Sigmoid colon (tissue), 7 donors: ENCODE measurements around the gene KCNT1. TPM values are rescaled to one million over a fixed set of nuclear protein-coding genes. Genes with fewer than 3 reads are reported as not detected.

ENCODE experiments used
- DNase-seq: peaks from one replicate; pipeline ENCODE4 v3.0.0-alpha.2; 2019
- H3K27ac ChIP-seq, 4 donors: fragments of 200-600 bp; sonication (generic); one replicate each; pipeline ENCODE4 v1.5.1; 2016 to 2019; ENCODE audit warnings: mild to moderate bottlenecking in 1 of 4
- H3K27me3 ChIP-seq, 3 donors: fragments of 200-600 bp; sonication (generic); one replicate each; pipeline ENCODE4 v1.5.1; 2019; ENCODE audit warnings: mild to moderate bottlenecking in 1 of 3
- H3K36me3 ChIP-seq, 4 donors: fragments of 200-600 bp; sonication (generic); one replicate each; pipeline ENCODE4 v1.5.1; 2016 to 2019
- H3K4me1 ChIP-seq, 4 donors: fragments of 200-600 bp; sonication (generic); one replicate each; pipeline ENCODE4 v1.5.1; 2017 to 2019
- H3K4me3 ChIP-seq, 4 donors: fragments of 200-600 bp; sonication (generic); one replicate each; pipeline ENCODE4 v1.5.1; 2017 to 2019; ENCODE audit warnings: mild to moderate bottlenecking in 2 of 4, moderate library complexity in 1 of 4
- H3K9me3 ChIP-seq, 4 donors: fragments of 200-600 bp in 3 of 4; sonication (generic) in 3 of 4; one replicate each; pipeline versions ENCODE4 v1.5.1 to v1.6.1; 2013 to 2019
- CTCF ChIP-seq, 4 experiments: fragments of 450-650 bp in 3 of 4; fragments of 200-600 bp in 1 of 4; IDR thresholded peaks; one replicate each; pipeline ENCODE4 v1.5.1; 2016 to 2019; ENCODE audit warnings: antibody characterized with exemption in 4 of 4, mild to moderate bottlenecking in 3 of 4, moderate library complexity in 2 of 4
- EP300 ChIP-seq, 4 donors: sonication (generic); formaldehyde crosslinking; IDR thresholded peaks; one replicate each; pipeline ENCODE4 v1.6.1; 2017; ENCODE audit warnings: antibody characterized with exemption in 4 of 4
- POLR2A ChIP-seq, 2 donors: fragments of 450-650 bp; IDR thresholded peaks; one replicate each; pipeline ENCODE4 v1.6.1; 2016; ENCODE audit warnings: antibody characterized with exemption in 2 of 2, mild to moderate bottlenecking in 2 of 2, moderate library complexity in 2 of 2
- POLR2AphosphoS5 ChIP-seq, 4 donors: sonication (generic); formaldehyde crosslinking; IDR thresholded peaks; one replicate each; pipeline ENCODE4 v1.6.1; 2017; ENCODE audit warnings: antibody characterized with exemption in 4 of 4
- WGBS, 2 donors: extraction: QIAGEN DNeasy Blood & Tissue Kit; methylation state at CpG; one replicate each; pipeline ENCODE4 v1.1.7; 2013; 5-methylcytosine and 5-hydroxymethylcytosine counted together
- intact Hi-C: fragments of 100-400 bp; cut with DNase I; formaldehyde crosslinking; loops from one replicate; pipeline ENCODE4 v1.15.1; 2023
- polyA plus RNA-seq, 3 donors: library from polyadenylated mRNA; stranded (reverse); fragments of 200-250 nt; gene quantifications; one replicate each; pipeline ENCODE4 v1.2.3, GENCODE V29; 2013
- total RNA-seq, 4 donors: library from RNA; depleted of rRNA; stranded (reverse); fragments of >200 nt; gene quantifications; one replicate each; pipeline ENCODE4 v1.1.0, GENCODE V29; 2016
- donor health status: healthy with polysubstance abuse.
- donor health status: Bipolar disorder and iron deficiency.
- donor health status: healthy.

Gene KCNT1
- total and polyA plus RNA-seq, 7 donors: 0.23 to 0.95 (median 0.32) TPM; not detected in 3

GRCh38 chr9:135690836-135691570, 11.0 kb upstream of the KCNT1 start:
- H3K9me3 ChIP-seq: no peaks in the 10 kb centered on the region
- intact Hi-C loops: no loop called here
- H3K4me1 ChIP-seq: no peaks in the 10 kb centered on the region
- peaks cover 0 to 46% (median 6%) of the 10 kb centered on the region in 3 donors for H3K27me3 ChIP-seq
- no peaks in the 10 kb centered on the region for H3K36me3 ChIP-seq
- no peak for DNase-seq
- H3K27ac ChIP-seq: no peak overlapping the region
- TF ChIP-seq CTCF (IDR thresholded peaks at IDR 0.05) (no peak), POLR2AphosphoS5 (IDR thresholded peaks at IDR 0.05) (no peak), EP300 (IDR thresholded peaks at IDR 0.05) (no peak), POLR2A (IDR thresholded peaks at IDR 0.05) (no peak)
- 86 to 92% methylated on average over 19 of the region's 19 CpGs for WGBS, 2 donors
- no peak overlapping the region for H3K4me3 ChIP-seq

GRCh38 chr9:135692410-135692809, 9.6 kb upstream of the KCNT1 start:
- H3K4me1 ChIP-seq: no peaks in the 10 kb centered on the region
- no peak overlapping the region for H3K4me3 ChIP-seq
- WGBS, 2 donors: 81 to 84% methylated on average over 11 of the region's 11 CpGs
- no peak for DNase-seq
- no peaks in the 10 kb centered on the region for H3K9me3 ChIP-seq
- H3K27me3 ChIP-seq: peaks cover 0 to 45% (median 6%) of the 10 kb centered on the region in 3 donors
- H3K36me3 ChIP-seq: no peaks in the 10 kb centered on the region
- intact Hi-C loops: no loop called here
- H3K27ac ChIP-seq: no peak overlapping the region
- TF ChIP-seq EP300 (IDR thresholded peaks at IDR 0.05): no peak
- no peak for TF ChIP-seq CTCF (IDR thresholded peaks at IDR 0.05)
- TF ChIP-seq POLR2A (IDR thresholded peaks at IDR 0.05): no peak
- TF ChIP-seq POLR2AphosphoS5 (IDR thresholded peaks at IDR 0.05): no peak

- intact Hi-C loops: no loop called here
- no peak for DNase-seq
Observed at GRCh38 chr9:135693265-135693664, 8.7 kb upstream of the KCNT1 start.

GRCh38 chr9:135693771-135694170, 8.2 kb upstream of the KCNT1 start:
- H3K27me3 ChIP-seq: peaks cover 0 to 38% (median 6%) of the 10 kb centered on the region in 3 donors
- intact Hi-C loops: no loop called here
- DNase-seq: no peak

More at GRCh38 chr9:135693265-135693664, 8.7 kb upstream of the KCNT1 start:
- Histone ChIP-seq H3K27ac (no peak overlapping the region), H3K27me3 (peaks cover 0 to 38% (median 6%) of the 10 kb centered on the region in 3 donors), H3K36me3 (no peaks in the 10 kb centered on the region), H3K4me1 (no peaks in the 10 kb centered on the region), H3K4me3 (no peak overlapping the region), H3K9me3 (no peaks in the 10 kb centered on the region)
- 70 to 80% methylated on average over 16 of the region's 16 CpGs for WGBS, 2 donors
- no peak for TF ChIP-seq EP300 (IDR thresholded peaks at IDR 0.05)
- no peak for TF ChIP-seq CTCF (IDR thresholded peaks at IDR 0.05)
- no peak for TF ChIP-seq POLR2A (IDR thresholded peaks at IDR 0.05)
- no peak for TF ChIP-seq POLR2AphosphoS5 (IDR thresholded peaks at IDR 0.05)

GRCh38 chr9:135694414-135694813, 7.6 kb upstream of the KCNT1 start:
- no peaks in the 10 kb centered on the region for H3K4me1 ChIP-seq
- no peak overlapping the region for H3K27ac ChIP-seq
- intact Hi-C loops: no loop called here
- H3K36me3 ChIP-seq: no peaks in the 10 kb centered on the region
- H3K9me3 ChIP-seq: no peaks in the 10 kb centered on the region
- H3K4me3 ChIP-seq: no peak overlapping the region
- WGBS, 2 donors: 56 to 59% methylated on average over 18 of the region's 18 CpGs
- DNase-seq: no peak
- H3K27me3 ChIP-seq: peaks cover 0 to 38% (median 6%) of the 10 kb centered on the region in 3 donors
- TF ChIP-seq EP300 (IDR thresholded peaks at IDR 0.05): no peak
- no peak for TF ChIP-seq CTCF (IDR thresholded peaks at IDR 0.05)
- TF ChIP-seq POLR2AphosphoS5 (IDR thresholded peaks at IDR 0.05): no peak
- TF ChIP-seq POLR2A (IDR thresholded peaks at IDR 0.05): no peak

More at GRCh38 chr9:135693771-135694170, 8.2 kb upstream of the KCNT1 start:
- WGBS, 2 donors: 74 to 82% methylated on average over 11 of the region's 11 CpGs
- no peak overlapping the region for H3K27ac ChIP-seq
- no peak overlapping the region for H3K4me3 ChIP-seq
- no peaks in the 10 kb centered on the region for H3K4me1 ChIP-seq
- no peaks in the 10 kb centered on the region for H3K9me3 ChIP-seq
- no peak for TF ChIP-seq POLR2AphosphoS5 (IDR thresholded peaks at IDR 0.05)
- no peak for TF ChIP-seq POLR2A (IDR thresholded peaks at IDR 0.05)
- no peaks in the 10 kb centered on the region for H3K36me3 ChIP-seq
